HepG2 (cell line): Measurements from ENCODE around the gene HSPA14. TPM values are rescaled to one million over a fixed set of nuclear protein-coding genes. Genes with fewer than 3 reads are reported as not detected.

ENCODE experiments used
- CBX2 ChIP-seq, 2 experiments: fragments of 200-600 bp in 1 of 2; sonication (generic); formaldehyde crosslinking in 1 of 2; IDR thresholded peaks; 2 replicates each; pipeline versions ENCODE4 v1.7.0 to v1.8.1; 2018 to 2022; ENCODE audit warnings: low read depth in 2 of 2, low read length in 1 of 2, mild to moderate bottlenecking in 1 of 2, missing genetic modification reagents in 1 of 2
- CENPT ChIP-seq: sonication (generic); formaldehyde crosslinking; IDR thresholded peaks from 2 replicates; pipeline ENCODE4 v1.8.0; 2022; ENCODE audit warnings: low read depth, mild to moderate bottlenecking, moderate library complexity, missing genetic modification reagents
- DZIP1 ChIP-seq: sonication (generic); formaldehyde crosslinking; IDR thresholded peaks from 2 replicates; pipeline ENCODE4 v1.5.0; 2020; ENCODE audit warnings: mild to moderate bottlenecking, missing genetic modification reagents
- FOXA3 ChIP-seq: IDR thresholded peaks from 2 replicates; pipeline ENCODE4 v1.6.1; 2016; ENCODE audit warnings: missing genetic modification reagents, missing compliant biosample characterization
- GATAD1 ChIP-seq: IDR thresholded peaks from 2 replicates; pipeline ENCODE4 v1.6.1; 2016; ENCODE audit warnings: missing genetic modification reagents, missing compliant biosample characterization
- GFI1 ChIP-seq: sonication (generic); formaldehyde crosslinking; IDR thresholded peaks from 2 replicates; pipeline ENCODE4 v1.5.0; 2020; ENCODE audit warnings: missing genetic modification reagents, mild to moderate bottlenecking, borderline replicate concordance
- MXD4 ChIP-seq: IDR thresholded peaks from 2 replicates; pipeline ENCODE4 v1.6.1; 2016; ENCODE audit warnings: mild to moderate bottlenecking, missing biosample characterization, missing genetic modification reagents
- NFE2 ChIP-seq: sonication (generic); formaldehyde crosslinking; IDR thresholded peaks from 2 replicates; pipeline ENCODE4 v1.4.0; 2020; ENCODE audit warnings: missing genetic modification reagents
- PHB2 ChIP-seq: fragments of 450-650 bp; IDR thresholded peaks from 2 replicates; pipeline ENCODE4 v1.6.1; 2018; ENCODE audit not compliant: partially characterized antibody
- RFX3 ChIP-seq: IDR thresholded peaks from 2 replicates; pipeline ENCODE4 v1.6.1; 2016; ENCODE audit warnings: missing biosample characterization, missing genetic modification reagents
- SNAPC5 ChIP-seq: sonication (generic); formaldehyde crosslinking; IDR thresholded peaks from 2 replicates; pipeline ENCODE4 v1.8.1; 2023; ENCODE audit warnings: mild to moderate bottlenecking, missing genetic modification reagents, borderline replicate concordance
- U2AF1 ChIP-seq: fragments of 200-400 bp; formaldehyde crosslinking; optimal IDR thresholded peaks from 2 replicates; pipeline ENCODE3; 2017; ENCODE audit warnings: mild to moderate bottlenecking, low read depth, low read length
- ZNF251 ChIP-seq: sonication (generic); formaldehyde crosslinking; IDR thresholded peaks from 2 replicates; pipeline ENCODE4 v1.9.0; 2021; ENCODE audit warnings: mild to moderate bottlenecking, missing genetic modification reagents
- ZNF274 ChIP-seq: sonication (generic); formaldehyde crosslinking; IDR thresholded peaks from 2 replicates; pipeline ENCODE4 v1.5.1; 2020; ENCODE audit warnings: mild to moderate bottlenecking, missing genetic modification reagents
- ZNF431 ChIP-seq: sonication (generic); formaldehyde crosslinking; IDR thresholded peaks from 2 replicates; pipeline ENCODE4 v1.9.0; 2022; ENCODE audit warnings: missing genetic modification reagents, low read depth, mild to moderate bottlenecking, borderline replicate concordance
- ZNF546 ChIP-seq: sonication (generic); formaldehyde crosslinking; conservative IDR thresholded peaks from 2 replicates; pipeline ENCODE4 v1.8.1; 2023; ENCODE audit warnings: mild to moderate bottlenecking, missing genetic modification reagents
- ZNF577 ChIP-seq: sonication (generic); formaldehyde crosslinking; IDR thresholded peaks from 2 replicates; pipeline ENCODE4 v1.4.0; 2020; ENCODE audit warnings: mild to moderate bottlenecking, low read depth, missing genetic modification reagents, borderline replicate concordance
- ZNF850 ChIP-seq: sonication (generic); formaldehyde crosslinking; conservative IDR thresholded peaks from 2 replicates; pipeline ENCODE4 v1.9.0; 2021; ENCODE audit warnings: mild to moderate bottlenecking, missing genetic modification reagents
- ZNF883 ChIP-seq: sonication (generic); formaldehyde crosslinking; IDR thresholded peaks from 2 replicates; pipeline ENCODE4 v1.5.1; 2020; ENCODE audit warnings: mild to moderate bottlenecking, missing genetic modification reagents; ENCODE audit errors: not compliant biosample characterization
- ZSCAN22 ChIP-seq: sonication (generic); formaldehyde crosslinking; IDR thresholded peaks from 2 replicates; pipeline ENCODE4 v1.4.0; 2020; ENCODE audit warnings: mild to moderate bottlenecking, missing genetic modification reagents
- polyA plus RNA-seq, 8 experiments: library from polyadenylated mRNA; depleted of rRNA in 3 of 8; stranded (reverse) in 7 of 8; unstranded in 1 of 8; fragments of >200 nt; fragmentation: Illumina TruSeq in 4 of 8; extraction: Trizol in 4 of 8; gene quantifications; 2 replicates each; pipeline versions ENCODE4 v1.2.1 to v1.2.3, GENCODE V29; 2011 to 2016; ENCODE audit warnings: low read depth in 4 of 8, missing spikeins in 1 of 8, mixed read lengths in 1 of 8; ENCODE audit not compliant: insufficient read depth in 1 of 8
- total RNA-seq, 5 experiments: library from RNA; depleted of rRNA; stranded (reverse); fragments of >200 nt; fragmentation: Illumina TruSeq; extraction: Trizol; gene quantifications; 2 replicates each; pipeline ENCODE4 v1.2.3, GENCODE V29; 2016; ENCODE audit warnings: low read depth in 1 of 5
- TF ChIP-seq, protein P1 (sequence below): sonication (generic); formaldehyde crosslinking; IDR thresholded peaks from 2 replicates; pipeline ENCODE4 v1.4.0; 2020; ENCODE audit warnings: missing genetic modification reagents

Gene HSPA14
- total and polyA plus RNA-seq, 2 of the 13 experiments (the other 11 are each of a cell fraction or from before 2014, with no cell fraction given), result 10.7 to 29.8 TPM

DNA sequence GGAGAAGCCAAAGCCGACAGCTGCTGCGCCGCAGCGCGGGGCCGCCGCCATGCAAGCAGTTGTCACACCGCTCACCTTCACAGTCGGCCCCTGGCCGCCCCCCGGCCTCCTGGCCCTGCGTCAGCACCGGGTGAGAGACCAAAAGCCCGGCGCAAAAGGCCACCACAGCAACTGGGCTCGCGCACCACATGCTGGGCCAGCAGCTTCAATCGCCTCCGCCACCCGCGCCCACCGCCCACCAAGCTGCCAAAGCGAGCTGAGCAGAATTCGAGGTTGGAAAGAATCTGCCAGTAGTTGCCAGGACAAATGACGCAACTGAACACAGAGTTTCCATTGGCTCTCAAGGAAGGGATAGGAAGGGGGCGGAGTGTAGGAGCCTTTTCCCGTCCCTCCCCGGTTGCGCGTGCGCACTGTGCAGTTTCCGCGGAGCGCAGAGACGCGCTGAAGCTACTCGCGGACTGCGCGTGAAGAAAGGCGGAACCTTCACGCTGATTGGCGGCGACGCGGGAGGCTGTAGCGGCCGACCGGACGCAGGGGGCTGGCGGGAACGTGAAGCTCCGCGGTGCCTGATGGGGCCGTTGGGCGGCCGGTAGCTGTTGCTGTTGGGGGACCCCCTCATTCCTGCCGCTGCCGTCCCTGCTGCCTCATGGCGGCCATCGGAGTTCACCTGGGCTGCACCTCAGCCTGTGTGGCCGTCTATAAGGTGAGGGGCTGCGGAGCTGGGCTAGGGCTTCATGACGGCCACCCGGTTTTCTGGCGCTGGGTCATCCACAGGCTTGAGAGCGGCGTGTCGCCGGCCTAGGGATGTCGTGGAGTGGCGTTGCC, at the start of gene HSPA14, which contains the start of the genes CDNF and MSANTD7 (continued):
- TF ChIP-seq DZIP1 (CRISPR knock-in tag), result 0 out of 2 replicates have a peak, but pooled peaks have one; percentile 24
- TF ChIP-seq ZNF850, result 0 out of 2 replicates have a peak, but pooled peaks have one; percentile 12
- no peak for TF ChIP-seq PHB2
- TF ChIP-seq ZNF431 (CRISPR knock-in tag), result no peak
- no peak for TF ChIP-seq ZSCAN22 (CRISPR knock-in tag)
- peak; percentile 51 for TF ChIP-seq ZNF883 (CRISPR knock-in tag)
- no peak; the same call in 1 of the 2 replicates for TF ChIP-seq ZNF546 (CRISPR knock-in tag)
- no peak for TF ChIP-seq CBX2 (IDR thresholded peaks at IDR 0.05; ENCODE audit: low read depth, low read length)
- no peak for TF ChIP-seq CBX2 (CRISPR knock-in tag; IDR thresholded peaks at IDR 0.05; ENCODE audit: low read depth)
- no peak for TF ChIP-seq RFX3 (CRISPR knock-in tag)
- no peak for TF ChIP-seq SNAPC5 (CRISPR knock-in tag)
- TF ChIP-seq U2AF1, result no peak
- TF ChIP-seq GFI1 (CRISPR knock-in tag), result no peak; the same call in 1 of the 2 replicates
- TF ChIP-seq NFE2 (CRISPR knock-in tag), result no peak
- no peak for TF ChIP-seq ZNF251 (CRISPR knock-in tag)
- TF ChIP-seq GATAD1 (CRISPR knock-in tag), result peak; percentile 95
- no peak for TF ChIP-seq ZNF577 (CRISPR knock-in tag)
- no peak for TF ChIP-seq CENPT (CRISPR knock-in tag)
- peak; percentile 82; the same call in 1 of the 2 replicates for TF ChIP-seq ZNF274 (CRISPR knock-in tag)
- TF ChIP-seq MXD4 (CRISPR knock-in tag), result no peak
- peak; percentile 34 for TF ChIP-seq FOXA3
- TF ChIP-seq, protein P1, sequence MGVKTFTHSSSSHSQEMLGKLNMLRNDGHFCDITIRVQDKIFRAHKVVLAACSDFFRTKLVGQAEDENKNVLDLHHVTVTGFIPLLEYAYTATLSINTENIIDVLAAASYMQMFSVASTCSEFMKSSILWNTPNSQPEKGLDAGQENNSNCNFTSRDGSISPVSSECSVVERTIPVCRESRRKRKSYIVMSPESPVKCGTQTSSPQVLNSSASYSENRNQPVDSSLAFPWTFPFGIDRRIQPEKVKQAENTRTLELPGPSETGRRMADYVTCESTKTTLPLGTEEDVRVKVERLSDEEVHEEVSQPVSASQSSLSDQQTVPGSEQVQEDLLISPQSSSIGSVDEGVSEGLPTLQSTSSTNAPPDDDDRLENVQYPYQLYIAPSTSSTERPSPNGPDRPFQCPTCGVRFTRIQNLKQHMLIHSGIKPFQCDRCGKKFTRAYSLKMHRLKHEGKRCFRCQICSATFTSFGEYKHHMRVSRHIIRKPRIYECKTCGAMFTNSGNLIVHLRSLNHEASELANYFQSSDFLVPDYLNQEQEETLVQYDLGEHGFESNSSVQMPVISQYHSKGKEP (CRISPR knock-in tag), result no peak
